ENCODE results near the gene MDC1.
"Not testable (repeated sequence)": the region's sequence is repeated elsewhere in the genome, so short reads cannot be mapped to it uniquely, and the experiment has no call there.

The MDC1 gene

DNA sequence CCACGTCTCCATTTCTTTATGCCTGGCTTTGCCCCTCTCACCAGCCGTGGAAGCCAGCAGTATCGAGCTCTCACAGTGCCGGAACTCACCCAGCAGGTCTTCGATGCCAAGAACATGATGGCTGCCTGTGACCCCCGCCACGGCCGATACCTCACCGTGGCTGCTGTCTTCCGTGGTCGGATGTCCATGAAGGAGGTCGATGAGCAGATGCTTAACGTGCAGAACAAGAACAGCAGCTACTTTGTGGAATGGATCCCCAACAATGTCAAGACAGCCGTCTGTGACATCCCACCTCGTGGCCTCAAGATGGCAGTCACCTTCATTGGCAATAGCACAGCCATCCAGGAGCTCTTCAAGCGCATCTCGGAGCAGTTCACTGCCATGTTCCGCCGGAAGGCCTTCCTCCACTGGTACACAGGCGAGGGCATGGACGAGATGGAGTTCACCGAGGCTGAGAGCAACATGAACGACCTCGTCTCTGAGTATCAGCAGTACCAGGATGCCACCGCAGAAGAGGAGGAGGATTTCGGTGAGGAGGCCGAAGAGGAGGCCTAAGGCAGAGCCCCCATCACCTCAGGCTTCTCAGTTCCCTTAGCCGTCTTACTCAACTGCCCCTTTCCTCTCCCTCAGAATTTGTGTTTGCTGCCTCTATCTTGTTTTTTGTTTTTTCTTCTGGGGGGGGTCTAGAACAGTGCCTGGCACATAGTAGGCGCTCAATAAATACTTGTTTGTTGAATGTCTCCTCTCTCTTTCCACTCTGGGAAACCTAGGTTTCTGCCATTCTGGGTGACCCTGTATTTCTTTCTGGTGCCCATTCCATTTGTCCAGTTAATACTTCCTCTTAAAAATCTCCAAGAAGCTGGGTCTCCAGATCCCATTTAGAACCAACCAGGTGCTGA is 7.0 kb upstream of the MDC1 start:
- not testable (repeated sequence) for DNase-seq (ENCODE audit: low spot score)

DNA sequence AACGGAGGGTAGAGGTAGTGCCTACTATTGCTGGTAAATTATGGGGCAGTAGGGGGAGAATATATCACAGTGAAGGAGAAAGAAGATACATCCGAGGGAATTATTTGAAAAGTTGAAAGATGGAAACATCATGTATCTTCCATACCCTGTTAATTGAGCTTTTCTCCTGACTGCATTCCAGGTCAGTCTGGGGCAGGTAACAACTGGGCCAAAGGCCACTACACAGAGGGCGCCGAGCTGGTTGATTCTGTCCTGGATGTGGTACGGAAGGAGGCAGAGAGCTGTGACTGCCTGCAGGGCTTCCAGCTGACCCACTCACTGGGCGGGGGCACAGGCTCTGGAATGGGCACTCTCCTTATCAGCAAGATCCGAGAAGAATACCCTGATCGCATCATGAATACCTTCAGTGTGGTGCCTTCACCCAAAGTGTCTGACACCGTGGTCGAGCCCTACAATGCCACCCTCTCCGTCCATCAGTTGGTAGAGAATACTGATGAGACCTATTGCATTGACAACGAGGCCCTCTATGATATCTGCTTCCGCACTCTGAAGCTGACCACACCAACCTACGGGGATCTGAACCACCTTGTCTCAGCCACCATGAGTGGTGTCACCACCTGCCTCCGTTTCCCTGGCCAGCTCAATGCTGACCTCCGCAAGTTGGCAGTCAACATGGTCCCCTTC is 6.2 kb upstream of the MDC1 start:
- DNase-seq (ENCODE audit: low spot score) = not testable (repeated sequence)

DNA sequence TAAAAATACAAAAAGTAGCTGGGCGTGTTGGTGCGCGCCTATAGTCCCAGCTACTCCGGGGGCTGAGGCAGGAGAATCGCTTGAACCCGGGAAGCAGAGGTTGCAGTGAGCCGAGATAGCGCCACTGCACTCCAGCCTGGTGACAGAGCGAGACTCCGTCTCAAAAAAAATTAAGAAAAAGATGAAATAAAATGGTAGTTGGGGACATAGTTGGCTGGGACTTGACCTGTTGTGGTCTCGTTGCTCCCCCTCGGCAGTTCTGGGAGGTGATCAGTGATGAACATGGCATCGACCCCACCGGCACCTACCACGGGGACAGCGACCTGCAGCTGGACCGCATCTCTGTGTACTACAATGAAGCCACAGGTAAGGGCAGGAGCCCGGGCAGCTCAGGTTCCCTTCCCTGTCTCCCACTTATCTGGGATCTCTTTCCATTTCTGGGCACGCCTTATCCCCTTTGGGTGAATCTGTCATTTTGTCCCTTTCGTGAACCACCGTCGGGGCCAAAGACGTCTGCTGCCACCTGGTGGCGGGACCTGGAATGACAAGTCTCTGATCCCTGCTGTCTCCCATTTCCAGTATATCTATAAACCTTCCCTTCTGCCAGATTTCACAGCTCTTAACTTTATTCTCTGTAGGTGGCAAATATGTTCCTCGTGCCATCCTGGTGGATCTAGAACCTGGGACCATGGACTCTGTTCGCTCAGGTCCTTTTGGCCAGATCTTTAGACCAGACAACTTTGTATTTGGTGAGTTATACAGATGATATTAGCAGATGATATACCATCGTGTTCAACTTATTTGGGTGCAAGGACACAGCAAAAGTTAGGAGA is 5.4 kb upstream of the MDC1 start:
- DNase-seq (ENCODE audit: low spot score) = peak; percentile 80

DNA sequence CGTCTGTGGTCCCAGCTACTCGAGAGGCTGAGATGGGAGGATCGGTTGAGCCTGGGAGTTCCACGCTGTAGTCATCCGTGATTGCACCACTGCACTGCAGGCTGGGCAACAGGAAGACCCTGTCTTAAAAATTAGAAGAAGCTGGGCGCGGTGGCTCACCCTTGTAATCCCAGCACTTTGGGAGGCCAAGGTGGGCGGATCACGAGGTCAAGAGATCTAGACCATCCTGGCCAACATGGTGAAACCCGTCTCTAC is 4.9 kb upstream of the MDC1 start:
- DNase-seq (ENCODE audit: low spot score) = not testable (repeated sequence)

DNA sequence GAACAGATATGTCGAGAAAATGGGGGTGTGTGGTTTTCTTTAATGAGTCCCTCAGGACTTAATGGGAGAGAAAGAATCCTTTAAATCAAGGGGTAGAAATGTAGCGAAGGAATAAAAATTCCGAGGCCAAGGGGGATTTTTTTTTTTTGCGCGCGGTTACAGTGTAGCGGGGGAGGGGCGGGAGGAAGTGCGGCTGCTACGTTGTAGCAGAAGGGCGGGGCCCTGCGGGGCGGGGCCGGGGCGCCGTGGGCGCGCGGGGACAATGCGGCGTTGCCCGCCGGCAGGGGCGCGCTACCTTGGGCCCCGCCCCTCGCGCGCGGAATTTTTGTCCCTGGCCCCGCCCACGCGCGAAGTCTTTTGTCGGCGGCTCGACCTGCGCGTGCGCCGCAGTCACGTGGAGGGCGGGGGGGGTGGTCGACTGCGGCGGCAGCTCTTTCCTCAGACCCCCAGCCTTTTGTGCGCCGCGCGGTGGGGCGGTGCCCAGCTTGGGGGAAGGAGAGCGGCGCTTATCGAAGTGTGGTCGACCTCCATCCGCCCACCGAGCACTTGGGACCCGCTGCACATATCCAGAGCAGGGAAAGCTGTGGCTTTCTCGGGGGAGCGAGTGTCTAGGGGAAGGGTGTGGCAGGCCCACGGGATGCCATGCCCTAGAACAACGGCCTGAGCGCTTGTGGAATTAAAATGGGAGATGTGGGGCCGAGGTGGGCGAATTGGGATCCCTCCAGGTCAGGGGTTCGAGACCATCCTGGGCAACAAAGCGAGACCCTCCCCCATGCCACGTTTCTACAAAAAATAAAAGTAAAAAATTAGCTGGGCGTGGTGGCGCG is 4.3 kb upstream of the MDC1 start:
- peak; percentile 90 for DNase-seq (ENCODE audit: low spot score)

DNA sequence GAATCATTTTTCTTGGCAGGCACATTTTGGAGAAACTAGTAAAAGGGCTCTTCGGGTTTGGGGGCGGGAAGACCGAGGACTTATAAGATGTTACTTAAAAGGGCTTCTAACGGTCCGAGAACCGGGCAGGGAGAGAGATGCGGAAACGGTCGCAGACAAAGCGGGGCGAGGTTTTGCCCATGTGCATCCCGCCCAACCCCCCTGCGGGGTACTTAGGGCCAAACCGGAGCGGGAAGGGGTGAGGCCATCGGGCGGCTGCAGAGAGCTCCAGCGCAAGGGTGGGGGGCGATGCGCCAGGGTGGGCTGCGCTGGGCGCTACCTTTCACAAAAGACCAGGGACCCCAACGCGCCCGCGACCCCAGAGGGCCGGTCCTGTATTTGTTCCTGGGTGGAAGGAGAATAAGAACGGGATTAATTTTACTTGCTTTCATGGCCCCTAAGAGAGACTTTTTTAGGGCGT is 3.7 kb upstream of the MDC1 start:
- peak; percentile 78 for DNase-seq (ENCODE audit: low spot score)

DNA sequence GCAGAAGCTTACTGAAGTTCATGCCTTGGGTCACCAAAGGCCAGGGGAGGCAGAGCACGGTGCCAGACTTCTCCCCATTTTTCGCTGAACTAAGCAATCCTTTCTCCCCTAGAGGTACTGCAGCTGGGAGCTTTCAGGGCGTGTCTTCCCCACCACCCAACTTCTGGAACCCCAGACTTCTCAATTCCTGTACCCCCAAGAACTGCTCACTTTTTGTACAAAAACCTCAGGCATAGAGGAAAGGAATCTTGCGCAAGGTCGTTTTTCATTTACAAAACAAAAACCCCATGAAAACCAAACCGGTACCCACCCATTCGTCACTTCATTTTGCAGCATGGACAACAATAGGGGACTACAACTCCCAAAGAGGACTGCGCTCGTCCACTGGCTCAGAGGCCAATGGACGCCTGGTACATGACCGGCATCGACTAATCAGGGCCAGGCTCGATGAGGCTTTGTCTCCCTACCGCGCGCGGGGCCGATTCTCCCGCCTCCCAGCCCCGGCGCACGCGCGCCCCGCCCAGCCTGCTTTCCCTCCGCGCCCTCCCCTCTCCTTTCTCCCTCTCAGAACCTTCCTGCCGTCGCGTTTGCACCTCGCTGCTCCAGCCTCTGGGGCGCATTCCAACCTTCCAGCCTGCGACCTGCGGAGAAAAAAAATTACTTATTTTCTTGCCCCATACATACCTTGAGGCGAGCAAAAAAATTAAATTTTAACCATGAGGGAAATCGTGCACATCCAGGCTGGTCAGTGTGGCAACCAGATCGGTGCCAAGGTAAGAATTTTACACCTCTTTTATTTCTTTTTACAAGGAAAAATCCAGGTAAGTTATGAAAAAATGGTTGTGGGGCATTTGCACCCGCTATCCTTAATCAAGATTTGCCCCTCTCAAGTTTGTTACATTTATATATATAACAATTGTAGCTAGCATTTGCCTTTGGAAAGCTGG is 3.0 kb upstream of the MDC1 start, which contains the start of gene TUBB:
Gene TUBB, plus strand, starts transcription at position 562 of the 947 bp plus-strand sequence. Its CDS starts 155 bp downstream, at position 717.
- peak; percentile 99 for DNase-seq (ENCODE audit: low spot score)

DNA sequence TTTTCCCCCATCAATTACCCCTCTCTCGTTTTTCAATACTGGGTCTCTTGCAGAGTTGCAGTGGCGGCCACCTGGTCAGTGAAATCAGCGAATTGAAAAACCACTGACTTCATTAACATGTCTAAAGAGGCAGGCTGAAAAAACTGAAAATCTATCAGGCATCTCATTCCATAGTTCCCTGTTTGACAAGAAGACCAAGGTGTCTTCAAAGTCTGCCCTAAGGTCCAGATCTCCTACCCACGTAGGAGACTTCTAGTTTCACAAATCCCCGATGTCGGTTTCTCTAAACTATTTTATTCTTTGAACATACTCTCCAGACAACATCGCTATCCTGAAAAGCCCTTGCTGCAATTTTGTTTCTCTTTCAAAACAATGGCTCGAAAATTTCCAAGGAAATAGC is 2.3 kb upstream of the MDC1 start:
- no peak for DNase-seq (ENCODE audit: low spot score)

DNA sequence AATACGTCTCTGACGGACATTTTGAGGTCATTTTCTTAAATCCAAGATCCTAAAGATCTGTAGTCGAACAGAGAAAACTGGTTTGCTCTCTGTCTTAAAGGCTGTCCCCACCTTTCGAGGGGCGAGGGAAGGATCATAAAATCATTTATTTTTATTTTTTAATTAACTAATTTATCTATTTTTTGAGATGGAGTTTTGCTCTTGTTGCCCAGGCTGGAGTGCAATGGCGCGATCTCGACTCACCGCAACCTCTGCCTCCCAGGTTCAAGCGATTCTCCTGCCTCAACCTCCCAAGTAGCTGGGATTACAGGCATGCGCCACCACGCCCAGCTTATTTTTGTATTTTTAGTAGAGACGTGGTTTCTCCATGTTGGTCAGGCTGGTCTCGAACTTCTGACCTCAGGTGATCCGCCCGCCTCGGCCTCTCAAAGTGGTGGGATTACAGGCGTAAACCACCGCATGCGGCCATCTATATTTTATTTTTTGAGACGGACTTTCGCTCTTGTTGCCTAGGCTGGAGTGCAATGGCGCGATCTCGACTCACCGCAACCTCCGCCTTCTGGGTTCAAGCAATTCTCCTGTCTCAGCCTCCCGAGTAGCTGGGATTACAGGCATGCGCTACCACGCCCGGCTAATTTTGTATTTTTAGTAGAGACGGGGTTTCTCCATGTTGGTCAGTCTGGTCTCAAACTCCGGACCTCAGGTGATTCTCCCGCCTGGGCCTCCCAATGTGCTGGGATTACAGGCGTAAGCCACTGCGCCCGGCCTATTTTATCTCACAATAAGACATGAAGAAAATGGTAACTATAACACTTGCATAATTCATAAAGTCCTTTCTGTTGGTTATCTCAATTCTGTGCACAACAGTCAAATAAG is 1.0 kb upstream of the MDC1 start:
- not testable (repeated sequence) for DNase-seq (ENCODE audit: low spot score)

DNA sequence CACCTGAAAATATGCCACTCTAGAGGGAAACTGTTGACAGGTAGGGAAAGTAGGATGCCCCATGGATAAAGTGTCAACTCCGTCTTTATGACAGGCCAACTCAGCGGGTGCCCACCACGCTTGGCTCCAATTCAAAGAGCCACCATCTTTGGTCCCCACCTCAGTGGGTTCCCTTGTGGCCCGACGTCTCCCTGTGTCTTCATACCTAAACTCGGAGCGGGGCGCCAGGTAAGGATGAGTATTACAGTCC is 277 bp downstream of the MDC1 start:
- no peak for DNase-seq (ENCODE audit: low spot score)

DNA sequence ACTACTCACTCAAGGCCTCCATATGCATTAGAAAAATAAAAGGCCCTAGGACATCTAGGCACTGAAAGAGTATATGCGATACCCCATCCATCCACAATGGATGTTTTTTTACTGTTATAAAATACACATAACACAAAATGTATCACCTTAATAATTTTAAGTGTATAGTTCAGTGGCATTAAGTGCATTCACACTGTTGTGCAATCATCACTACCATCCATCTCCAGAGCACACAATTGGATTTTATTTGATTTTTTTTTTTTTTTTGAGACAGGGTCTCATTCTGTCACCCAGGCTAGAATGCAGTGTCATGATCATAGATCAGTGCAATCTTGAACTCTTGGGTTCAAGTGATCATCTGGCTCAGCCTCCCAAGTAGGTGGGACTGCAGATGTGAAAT is 2.8 kb downstream of the MDC1 start:
- no peak for DNase-seq (ENCODE audit: low spot score)

DNA sequence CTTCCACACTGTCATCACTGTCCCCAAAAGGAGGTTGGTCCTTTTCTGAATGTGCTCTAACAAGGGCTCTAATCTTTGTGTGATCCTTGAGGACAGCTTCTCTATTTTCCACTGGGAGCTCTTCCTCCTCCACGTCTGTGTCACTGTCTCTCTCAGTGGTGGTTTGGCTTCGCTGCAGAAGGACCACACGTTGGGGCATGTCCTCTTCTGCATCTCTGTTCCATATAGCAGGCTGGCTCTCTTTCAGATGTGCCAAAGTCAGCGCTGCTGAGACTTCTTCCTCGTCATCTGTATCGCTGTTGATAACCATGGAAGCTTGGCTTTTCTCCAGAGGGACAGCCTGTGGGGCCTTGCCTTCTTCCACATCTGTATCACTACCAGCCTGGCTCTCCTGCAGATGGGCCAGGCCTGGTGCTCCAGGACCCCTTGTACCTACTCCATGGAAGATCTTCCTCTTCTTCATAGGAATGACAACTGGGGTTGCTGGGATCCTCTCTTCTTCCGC is 4.6 kb downstream of the MDC1 start:
- DNase-seq (ENCODE audit: low spot score) = no peak

DNA sequence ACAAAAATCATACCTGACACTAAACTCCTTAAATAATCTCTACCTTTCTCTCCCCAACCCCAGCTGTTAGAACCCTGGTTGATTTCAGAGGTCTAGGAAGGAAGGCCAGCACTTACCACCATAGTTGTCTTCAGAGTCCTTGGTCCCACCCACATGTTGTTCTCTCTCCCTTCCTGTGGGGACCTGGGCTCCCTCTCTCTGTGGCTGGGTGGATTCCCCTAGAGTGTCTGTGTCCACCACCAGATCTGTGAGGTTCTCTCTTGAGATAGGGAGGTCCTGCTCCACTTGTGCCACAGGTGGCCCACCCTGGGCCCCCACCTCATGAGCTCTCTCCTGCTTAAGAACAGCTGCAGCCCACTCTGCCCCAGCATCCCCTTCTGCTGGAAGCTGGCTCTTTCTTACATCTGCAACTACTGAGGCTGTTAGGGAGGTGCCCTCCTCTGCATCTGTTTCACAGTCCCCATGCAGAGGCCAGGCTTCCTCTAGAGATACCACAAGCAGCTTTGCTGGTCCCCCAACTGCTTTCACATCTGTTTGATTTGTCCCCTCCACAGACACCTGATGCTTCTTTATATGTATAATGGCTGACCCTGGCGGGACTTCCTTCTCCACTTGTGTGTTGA is 5.2 kb downstream of the MDC1 start:
- no peak for DNase-seq (ENCODE audit: low spot score)

DNA sequence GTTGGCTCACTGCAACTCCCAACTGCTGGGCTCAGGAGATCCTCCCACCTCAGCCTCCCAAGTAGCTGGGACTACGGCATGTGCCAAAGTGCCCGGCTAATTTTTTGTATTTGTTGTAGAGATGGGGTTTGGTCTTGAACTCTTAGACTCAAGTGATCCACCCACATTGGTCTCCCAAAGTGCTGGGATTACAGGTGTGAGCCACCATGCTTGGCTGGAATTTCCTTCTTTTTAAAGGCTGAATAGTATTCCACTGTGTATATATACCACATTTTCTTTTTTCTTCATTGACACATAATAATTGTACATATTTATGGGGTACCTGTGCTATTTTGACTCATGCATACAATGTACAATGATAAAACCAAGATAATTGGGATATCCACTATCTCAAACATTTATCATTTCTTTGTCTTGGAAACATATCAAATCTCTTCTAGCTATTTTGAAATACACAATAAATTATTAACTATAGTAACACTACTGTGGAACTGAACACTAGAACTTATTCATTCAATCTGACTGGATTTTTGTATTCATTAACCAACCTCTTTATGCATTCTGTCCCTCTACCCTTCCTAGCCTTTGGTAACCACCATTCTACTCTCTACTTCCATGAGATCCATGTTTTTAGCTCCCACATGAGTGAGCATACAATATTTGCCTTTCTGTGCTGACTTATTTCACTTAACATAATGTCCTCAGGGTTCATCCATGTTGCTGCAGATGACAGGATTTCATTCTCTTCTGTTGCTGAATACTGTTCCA is 7.8 kb downstream of the MDC1 start:
- DNase-seq (ENCODE audit: low spot score) = no peak

DNA sequence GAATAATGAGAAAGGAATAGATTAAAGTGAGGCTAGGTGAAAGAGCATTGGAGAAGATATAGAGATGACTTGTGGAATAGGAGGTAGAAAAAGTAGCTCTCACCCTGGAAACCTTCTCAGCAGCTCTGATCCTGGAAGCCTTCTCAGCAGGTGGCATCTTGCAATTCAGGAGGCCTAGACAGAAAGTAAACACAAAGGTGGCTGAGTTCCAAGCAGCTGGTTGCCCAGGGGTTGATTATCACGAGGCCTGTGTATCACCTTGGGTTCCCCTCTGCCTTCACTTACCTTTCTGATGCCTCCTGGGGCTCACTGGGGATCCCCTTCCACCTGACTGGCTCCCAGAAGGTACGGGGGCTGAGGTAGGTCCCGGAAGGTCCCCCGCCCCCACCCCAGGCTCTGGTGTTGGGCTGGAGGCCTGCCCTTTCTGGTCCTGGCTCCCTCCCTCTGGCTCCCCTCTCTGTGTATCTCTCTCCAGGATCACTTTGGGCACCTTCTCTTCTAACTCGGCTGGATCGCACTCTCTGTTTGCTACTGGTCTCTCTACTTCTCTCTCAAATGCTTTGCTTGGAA is 9.7 kb downstream of the MDC1 start:
- DNase-seq (ENCODE audit: low spot score) = no peak

DNA sequence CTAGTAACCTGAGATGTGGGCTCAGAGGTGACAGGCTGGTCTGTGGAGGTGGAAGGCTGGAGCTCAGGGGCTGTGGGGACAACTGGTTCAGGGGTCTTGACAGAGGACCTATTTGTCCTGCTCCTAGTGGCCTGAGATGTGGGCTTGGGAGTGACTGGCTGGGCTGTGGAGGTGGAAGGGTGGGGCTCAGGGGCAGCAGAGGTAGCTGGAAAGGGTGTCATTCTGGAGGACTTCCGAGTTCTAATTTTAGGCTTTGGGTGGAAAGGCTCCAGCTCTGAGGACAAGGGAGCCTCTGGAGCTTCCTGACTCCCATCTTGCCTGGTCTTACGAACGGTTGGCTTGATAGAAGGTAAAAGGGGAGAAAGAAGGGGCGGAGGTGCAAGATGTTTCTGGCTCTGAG is 11.5 kb downstream of the MDC1 start:
- DNase-seq (ENCODE audit: low spot score) = no peak

DNA sequence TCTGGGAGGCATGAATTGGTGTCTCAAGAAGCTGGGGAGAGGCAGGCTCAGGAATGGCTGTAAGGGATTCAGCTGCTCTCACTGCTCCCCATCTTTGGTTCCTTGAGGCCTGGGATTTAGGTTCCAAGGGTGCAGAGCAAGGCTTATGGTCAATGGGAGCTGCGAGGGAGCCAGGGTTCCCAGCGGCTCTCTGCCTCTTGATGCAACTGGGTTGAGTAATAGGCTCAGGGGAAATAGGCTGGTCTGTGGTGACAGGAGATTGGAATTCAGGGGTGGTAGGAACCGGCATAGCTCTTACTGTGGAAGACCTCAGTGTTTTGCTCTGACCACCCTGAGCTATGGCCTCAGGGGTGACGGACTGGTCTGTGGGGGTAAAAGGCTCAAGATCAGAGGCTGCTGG is 13.3 kb downstream of the MDC1 start:
- no peak for DNase-seq (ENCODE audit: low spot score)

DNA sequence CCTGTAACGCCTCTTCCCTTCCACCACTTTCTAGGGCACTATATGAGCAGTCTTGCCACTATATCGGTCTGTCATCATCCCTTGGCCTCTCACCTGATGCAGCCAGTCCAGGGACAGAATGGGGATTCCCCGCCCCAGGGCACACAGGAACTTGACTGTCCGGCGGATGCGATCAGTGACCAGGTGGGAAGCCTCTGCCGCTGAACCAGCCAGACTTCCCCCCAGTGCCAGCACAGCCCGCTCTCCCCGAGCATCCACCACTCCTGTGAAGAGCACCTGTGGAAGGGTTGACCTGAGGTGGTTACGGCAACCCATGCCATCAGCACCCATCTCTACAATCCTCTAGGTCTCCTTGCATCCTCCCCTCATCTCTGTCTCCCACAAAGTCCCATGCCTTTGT is 14.1 kb downstream of the MDC1 start:
- no peak for DNase-seq (ENCODE audit: low spot score)

Data from RKO (cell line).